ENCODE results near the gene MYOD1.

The MYOD1 gene

GRCh38 chr11:17716807-17717206, 2.6 kb upstream of the MYOD1 start:
- H3K27me3 ChIP-seq (ENCODE audit: control insufficient read depth, low read length), result peaks cover 18% of the 10 kb centered on the region
- H3K9me2 ChIP-seq (replicated peaks; ENCODE audit: control insufficient read depth, low read length), result no peaks in the 10 kb centered on the region
- H3K4me1 ChIP-seq (ENCODE audit: control insufficient read depth, low read length), result no peaks in the 10 kb centered on the region
- H3F3A ChIP-seq (ENCODE audit: control insufficient read depth, insufficient read depth), result no peaks in the 10 kb centered on the region
- H3K4me2 ChIP-seq (ENCODE audit: low read length), result no peak overlapping the region
- H4K20me1 ChIP-seq (ENCODE audit: control insufficient read depth, insufficient read depth, low read depth, low read length), result 0 out of 2 replicates have a peak, but pooled peaks cover 4% of the 10 kb centered on the region
- no peaks in the 10 kb centered on the region for H3K36me3 ChIP-seq (ENCODE audit: control insufficient read depth, low read length)
- no peak overlapping the region for H3K4me3 ChIP-seq (ENCODE audit: low read length)
- no peaks in the 10 kb centered on the region for H3K79me2 ChIP-seq (ENCODE audit: control insufficient read depth, low read length)
- TF ChIP-seq, protein P1, sequence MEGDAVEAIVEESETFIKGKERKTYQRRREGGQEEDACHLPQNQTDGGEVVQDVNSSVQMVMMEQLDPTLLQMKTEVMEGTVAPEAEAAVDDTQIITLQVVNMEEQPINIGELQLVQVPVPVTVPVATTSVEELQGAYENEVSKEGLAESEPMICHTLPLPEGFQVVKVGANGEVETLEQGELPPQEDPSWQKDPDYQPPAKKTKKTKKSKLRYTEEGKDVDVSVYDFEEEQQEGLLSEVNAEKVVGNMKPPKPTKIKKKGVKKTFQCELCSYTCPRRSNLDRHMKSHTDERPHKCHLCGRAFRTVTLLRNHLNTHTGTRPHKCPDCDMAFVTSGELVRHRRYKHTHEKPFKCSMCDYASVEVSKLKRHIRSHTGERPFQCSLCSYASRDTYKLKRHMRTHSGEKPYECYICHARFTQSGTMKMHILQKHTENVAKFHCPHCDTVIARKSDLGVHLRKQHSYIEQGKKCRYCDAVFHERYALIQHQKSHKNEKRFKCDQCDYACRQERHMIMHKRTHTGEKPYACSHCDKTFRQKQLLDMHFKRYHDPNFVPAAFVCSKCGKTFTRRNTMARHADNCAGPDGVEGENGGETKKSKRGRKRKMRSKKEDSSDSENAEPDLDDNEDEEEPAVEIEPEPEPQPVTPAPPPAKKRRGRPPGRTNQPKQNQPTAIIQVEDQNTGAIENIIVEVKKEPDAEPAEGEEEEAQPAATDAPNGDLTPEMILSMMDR (IDR thresholded peaks at IDR 0.05; ENCODE audit: low read depth, low read length, poor library complexity, severe bottlenecking), result no peak
- no peak for TF ChIP-seq EZH2phosphoT487 (IDR thresholded peaks at IDR 0.05; ENCODE audit: borderline replicate concordance, low read length)
- H3K27ac ChIP-seq (ENCODE audit: low read depth, low read length), result no peak overlapping the region
- H3K9me3 ChIP-seq (ENCODE audit: control insufficient read depth, insufficient read depth, low read length), result no peaks in the 10 kb centered on the region

- Histone ChIP-seq H3K4me3 (ENCODE audit: low read length) (no peak overlapping the region), H3K9me2 (replicated peaks; ENCODE audit: control insufficient read depth, low read length) (no peaks in the 10 kb centered on the region), H3K79me2 (ENCODE audit: control insufficient read depth, low read length) (no peaks in the 10 kb centered on the region), H3K27ac (ENCODE audit: low read depth, low read length) (no peak overlapping the region), H3K4me2 (ENCODE audit: low read length) (no peak overlapping the region), H3K36me3 (ENCODE audit: control insufficient read depth, low read length) (no peaks in the 10 kb centered on the region), H3K4me1 (ENCODE audit: control insufficient read depth, low read length) (no peaks in the 10 kb centered on the region), H4K20me1 (ENCODE audit: control insufficient read depth, insufficient read depth, low read depth, low read length) (0 out of 2 replicates have a peak, but pooled peaks cover 4% of the 10 kb centered on the region), H3K9me3 (ENCODE audit: control insufficient read depth, insufficient read depth, low read length) (no peaks in the 10 kb centered on the region), H3F3A (ENCODE audit: control insufficient read depth, insufficient read depth) (no peaks in the 10 kb centered on the region), H3K27me3 (ENCODE audit: control insufficient read depth, low read length) (0 out of 2 replicates have a peak, but pooled peaks cover 12% of the 10 kb centered on the region)
- TF ChIP-seq, protein P1 (IDR thresholded peaks at IDR 0.05; ENCODE audit: low read depth, low read length, poor library complexity, severe bottlenecking), result no peak
- TF ChIP-seq EZH2phosphoT487 (IDR thresholded peaks at IDR 0.05; ENCODE audit: borderline replicate concordance, low read length), result no peak
Observed at GRCh38 chr11:17718015-17718414, 1.4 kb upstream of the MYOD1 start.

- Histone ChIP-seq H3K79me2 (ENCODE audit: control insufficient read depth, low read length) (no peaks in the 10 kb centered on the region), H3K4me3 (ENCODE audit: low read length) (no peak overlapping the region), H3K27me3 (ENCODE audit: control insufficient read depth, low read length) (0 out of 2 replicates have a peak, but pooled peaks cover 12% of the 10 kb centered on the region), H4K20me1 (ENCODE audit: control insufficient read depth, insufficient read depth, low read depth, low read length) (0 out of 2 replicates have a peak, but pooled peaks cover 4% of the 10 kb centered on the region), H3K9me3 (ENCODE audit: control insufficient read depth, insufficient read depth, low read length) (no peaks in the 10 kb centered on the region), H3K9me2 (replicated peaks; ENCODE audit: control insufficient read depth, low read length) (no peaks in the 10 kb centered on the region), H3K27ac (ENCODE audit: low read depth, low read length) (no peak overlapping the region), H3K36me3 (ENCODE audit: control insufficient read depth, low read length) (no peaks in the 10 kb centered on the region), H3K4me1 (ENCODE audit: control insufficient read depth, low read length) (no peaks in the 10 kb centered on the region), H3K4me2 (ENCODE audit: low read length) (no peak overlapping the region), H3F3A (ENCODE audit: control insufficient read depth, insufficient read depth) (no peaks in the 10 kb centered on the region)
- TF ChIP-seq, protein P1 (IDR thresholded peaks at IDR 0.05; ENCODE audit: low read depth, low read length, poor library complexity, severe bottlenecking), result no peak
- no peak for TF ChIP-seq EZH2phosphoT487 (IDR thresholded peaks at IDR 0.05; ENCODE audit: borderline replicate concordance, low read length)
Observed at GRCh38 chr11:17718510-17718962, 835 bp upstream of the MYOD1 start.

Measured in DOHH2 (cell line).